ENCODE data around the gene EREG.
A peak's percentile ranks its signal among the peaks of the same experiment; 100 is the strongest.
"Not testable (repeated sequence)": the region's sequence is repeated elsewhere in the genome, so short reads cannot be mapped to it uniquely, and the experiment has no call there.

Gene EREG

GRCh38 chr4:74364652-74365491 is at the start of gene EREG:
EREG (plus strand) TSS chr4:74365145; CDS start chr4:74365309, 164 bp downstream.
- peak; percentile 73 for DNase-seq (ENCODE audit: low spot score)

GRCh38 chr4:74315376-74315775 is 49.6 kb upstream of the EREG start:
- DNase-seq (ENCODE audit: low spot score): no peak

- no peak for DNase-seq (ENCODE audit: low spot score)
Measured at GRCh38 chr4:74316397-74316796, 48.5 kb upstream of the EREG start.

- DNase-seq (ENCODE audit: low spot score): no peak
Measured at GRCh38 chr4:74317616-74318246, 47.2 kb upstream of the EREG start.

GRCh38 chr4:74318276-74318675 is 46.7 kb upstream of the EREG start:
- no peak for DNase-seq (ENCODE audit: low spot score)

- DNase-seq (ENCODE audit: low spot score): no peak
Measured at GRCh38 chr4:74319470-74319869, 45.5 kb upstream of the EREG start.

- DNase-seq (ENCODE audit: low spot score): peak; percentile 49
Measured at GRCh38 chr4:74320559-74321118, 44.3 kb upstream of the EREG start.

- DNase-seq (ENCODE audit: low spot score): no peak
Measured at GRCh38 chr4:74322301-74322700, 42.6 kb upstream of the EREG start.

GRCh38 chr4:74323663-74324062 is 41.3 kb upstream of the EREG start:
- DNase-seq (ENCODE audit: low spot score): no peak

- DNase-seq (ENCODE audit: low spot score): no peak
Measured at GRCh38 chr4:74324262-74324661, 40.7 kb upstream of the EREG start.

- DNase-seq (ENCODE audit: low spot score): no peak
Measured at GRCh38 chr4:74325886-74326285, 39.1 kb upstream of the EREG start.

- no peak for DNase-seq (ENCODE audit: low spot score)
Measured at GRCh38 chr4:74327762-74328161, 37.2 kb upstream of the EREG start.

GRCh38 chr4:74328501-74328900 is 36.4 kb upstream of the EREG start:
- DNase-seq (ENCODE audit: low spot score): no peak

- no peak for DNase-seq (ENCODE audit: low spot score)
Measured at GRCh38 chr4:74329307-74329706, 35.6 kb upstream of the EREG start.

GRCh38 chr4:74330295-74330750 is 34.6 kb upstream of the EREG start:
- no peak for DNase-seq (ENCODE audit: low spot score)

GRCh38 chr4:74331252-74331651 is 33.7 kb upstream of the EREG start:
- no peak for DNase-seq (ENCODE audit: low spot score)

- DNase-seq (ENCODE audit: low spot score): no peak
Measured at GRCh38 chr4:74331944-74332343, 33.0 kb upstream of the EREG start.

- no peak for DNase-seq (ENCODE audit: low spot score)
Measured at GRCh38 chr4:74334636-74335035, 30.3 kb upstream of the EREG start.

GRCh38 chr4:74335341-74336021 is 29.5 kb upstream of the EREG start:
- DNase-seq (ENCODE audit: low spot score): no peak

- DNase-seq (ENCODE audit: low spot score): no peak
Measured at GRCh38 chr4:74338792-74339333, 26.1 kb upstream of the EREG start.

GRCh38 chr4:74339501-74339900 is 25.4 kb upstream of the EREG start:
- no peak for DNase-seq (ENCODE audit: low spot score)

GRCh38 chr4:74340421-74340820 is 24.5 kb upstream of the EREG start:
- not testable (repeated sequence) for DNase-seq (ENCODE audit: low spot score)
